Activated CD8-positive, alpha-beta T cell treated with anti-CD3 and anti-CD28 coated beads for 36 hours (primary cell): Measurements from ENCODE around the gene DCUN1D2. TPM values are rescaled to one million over a fixed set of nuclear protein-coding genes. Genes with fewer than 3 reads are reported as not detected.

Experiments
- ATAC-seq: fragments of 200-7000 bp; cut with Tn5 transposase; one replicate; pipeline ENCODE4 v1.10.0; 2021; ENCODE audit warnings: mild to moderate bottlenecking, moderate library complexity
- CTCF ChIA-PET: fragments of 350-600 bp; sonication (Branson Sonifier 250); formaldehyde crosslinking; loops from one replicate; lab custom pipeline; 2021; ENCODE audit warnings: antibody characterized with exemption; lab: Charles Lee
- POLR2A ChIA-PET: fragments of 350-600 bp; sonication (Branson Sonifier 250); formaldehyde crosslinking; loops from one replicate; lab custom pipeline; 2021; ENCODE audit warnings: antibody characterized with exemption; lab: Charles Lee
- DNase-seq: peaks from one replicate; pipeline ENCODE4 v3.0.0-alpha.2; 2020
- H3K27ac Mint-ChIP-seq: one replicate; pipeline ENCODE4 v1.8.0; 2021; ENCODE audit warnings: mild to moderate bottlenecking, mixed read lengths
- H3K27me3 Mint-ChIP-seq: one replicate; pipeline ENCODE4 v1.8.0; 2021; ENCODE audit warnings: mixed read lengths
- H3K36me3 Mint-ChIP-seq: one replicate; pipeline ENCODE4 v1.8.0; 2021; ENCODE audit warnings: low read depth, mixed read lengths
- H3K4me1 Mint-ChIP-seq: one replicate; pipeline ENCODE4 v1.8.0; 2021; ENCODE audit warnings: low read depth, mixed read lengths
- H3K4me3 Mint-ChIP-seq: one replicate; pipeline ENCODE4 v1.8.0; 2021; ENCODE audit warnings: mild to moderate bottlenecking, moderate library complexity, mixed read lengths
- H3K9me3 Mint-ChIP-seq: one replicate; pipeline ENCODE4 v1.8.0; 2021; ENCODE audit warnings: mixed read lengths
- intact Hi-C: fragments of 100-400 bp; cut with micrococcal nuclease; formaldehyde crosslinking; loops from one replicate; pipeline ENCODE4 v1.10.0; 2022
- total RNA-seq, 2 experiments: library from RNA; stranded (reverse); gene quantifications; one replicate each; pipeline ENCODE4 v1.2.3, GENCODE V29; 2021
- TF ChIP-seq, protein P1 (sequence below): fragments of 200-600 bp; IDR thresholded peaks from one replicate; pipeline ENCODE4 v1.8.0; 2022; ENCODE audit warnings: antibody characterized with exemption, mild to moderate bottlenecking

Gene DCUN1D2
- total RNA-seq, 2 experiments from 2014 or later, result 13.4 to 14.7 TPM

DNA sequence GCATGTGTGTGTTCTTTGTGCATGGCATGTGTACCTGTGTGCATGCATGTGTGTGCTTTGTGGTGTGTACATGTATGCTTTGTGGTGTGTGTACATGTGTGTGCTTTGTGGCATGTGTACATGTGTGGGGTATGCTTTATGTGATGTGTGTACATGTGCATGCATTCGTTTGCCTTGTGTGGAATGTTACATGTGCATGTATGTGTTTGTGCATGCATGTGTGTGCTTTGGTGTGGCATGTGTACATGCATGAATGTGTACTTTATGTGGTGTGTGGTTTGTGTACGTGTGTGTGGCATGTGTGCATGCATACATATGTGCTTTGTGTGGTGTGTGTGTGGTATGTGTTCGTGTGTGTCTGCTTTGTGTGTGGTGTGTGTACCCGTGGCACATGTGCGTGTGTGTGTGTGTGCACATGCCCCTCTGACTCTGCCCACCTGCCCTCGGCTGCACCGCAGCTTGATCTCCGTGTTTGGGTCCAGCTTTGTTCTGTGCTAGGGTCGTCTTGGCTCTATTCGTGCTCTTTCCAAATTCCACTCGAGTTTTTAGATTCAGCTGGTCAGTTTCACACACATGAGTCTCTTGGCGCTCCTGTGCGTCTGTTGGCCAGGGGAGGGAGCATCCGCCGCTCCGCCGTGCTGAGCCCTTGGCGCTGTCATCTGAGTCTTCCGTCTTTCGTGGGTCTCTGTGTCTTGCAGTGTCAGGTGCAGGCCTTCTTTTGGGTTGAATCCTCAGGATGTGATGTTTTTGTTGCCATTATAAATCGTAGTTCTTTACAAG, 47.6 kb upstream of the DCUN1D2 start:
- ATAC-seq, result no peak
- Mint-ChIP-seq H3K27me3 (no peaks in the 10 kb centered on the region), H3K4me1 (no peaks in the 10 kb centered on the region), H3K9me3 (peaks cover 4% of the 10 kb centered on the region), H3K27ac (no peak overlapping the region), H3K36me3 (peaks cover 14% of the 10 kb centered on the region), H3K4me3 (no peak overlapping the region)
- TF ChIP-seq, protein P1, sequence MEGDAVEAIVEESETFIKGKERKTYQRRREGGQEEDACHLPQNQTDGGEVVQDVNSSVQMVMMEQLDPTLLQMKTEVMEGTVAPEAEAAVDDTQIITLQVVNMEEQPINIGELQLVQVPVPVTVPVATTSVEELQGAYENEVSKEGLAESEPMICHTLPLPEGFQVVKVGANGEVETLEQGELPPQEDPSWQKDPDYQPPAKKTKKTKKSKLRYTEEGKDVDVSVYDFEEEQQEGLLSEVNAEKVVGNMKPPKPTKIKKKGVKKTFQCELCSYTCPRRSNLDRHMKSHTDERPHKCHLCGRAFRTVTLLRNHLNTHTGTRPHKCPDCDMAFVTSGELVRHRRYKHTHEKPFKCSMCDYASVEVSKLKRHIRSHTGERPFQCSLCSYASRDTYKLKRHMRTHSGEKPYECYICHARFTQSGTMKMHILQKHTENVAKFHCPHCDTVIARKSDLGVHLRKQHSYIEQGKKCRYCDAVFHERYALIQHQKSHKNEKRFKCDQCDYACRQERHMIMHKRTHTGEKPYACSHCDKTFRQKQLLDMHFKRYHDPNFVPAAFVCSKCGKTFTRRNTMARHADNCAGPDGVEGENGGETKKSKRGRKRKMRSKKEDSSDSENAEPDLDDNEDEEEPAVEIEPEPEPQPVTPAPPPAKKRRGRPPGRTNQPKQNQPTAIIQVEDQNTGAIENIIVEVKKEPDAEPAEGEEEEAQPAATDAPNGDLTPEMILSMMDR, result no peak
- intact Hi-C loops, result no loop called here
- ChIA-PET POLR2A (no interaction called here), CTCF (no interaction called here)
- DNase-seq, result no peak

DNA sequence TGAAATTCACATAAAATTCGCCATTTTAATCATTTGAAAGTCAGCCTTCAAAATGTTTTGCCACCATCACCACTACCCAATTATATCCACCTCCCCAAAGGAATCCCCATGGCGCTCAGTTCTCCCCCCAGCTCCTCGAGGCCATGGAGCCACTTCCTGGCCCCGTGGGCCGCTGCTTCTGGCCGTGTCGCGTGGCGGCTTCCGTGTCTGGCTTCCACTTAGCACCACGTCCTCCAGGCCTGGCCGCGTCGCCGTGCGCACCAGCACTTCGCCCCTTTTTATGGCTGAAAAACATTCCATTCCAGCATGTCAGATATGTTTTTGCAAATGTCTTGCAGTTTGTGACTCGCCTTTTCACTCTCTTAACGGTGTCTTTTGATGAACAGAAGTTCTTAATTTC, 46.7 kb upstream of the DCUN1D2 start:
- no peak for ATAC-seq
- Mint-ChIP-seq H3K27ac (no peak overlapping the region), H3K4me1 (no peaks in the 10 kb centered on the region), H3K9me3 (peaks cover 4% of the 10 kb centered on the region), H3K4me3 (no peak overlapping the region), H3K36me3 (peaks cover 14% of the 10 kb centered on the region), H3K27me3 (no peaks in the 10 kb centered on the region)
- no peak for DNase-seq
- POLR2A ChIA-PET, result no interaction called here
- TF ChIP-seq, protein P1, result no peak
- CTCF ChIA-PET, result no interaction called here
- intact Hi-C loops, result no loop called here

DNA sequence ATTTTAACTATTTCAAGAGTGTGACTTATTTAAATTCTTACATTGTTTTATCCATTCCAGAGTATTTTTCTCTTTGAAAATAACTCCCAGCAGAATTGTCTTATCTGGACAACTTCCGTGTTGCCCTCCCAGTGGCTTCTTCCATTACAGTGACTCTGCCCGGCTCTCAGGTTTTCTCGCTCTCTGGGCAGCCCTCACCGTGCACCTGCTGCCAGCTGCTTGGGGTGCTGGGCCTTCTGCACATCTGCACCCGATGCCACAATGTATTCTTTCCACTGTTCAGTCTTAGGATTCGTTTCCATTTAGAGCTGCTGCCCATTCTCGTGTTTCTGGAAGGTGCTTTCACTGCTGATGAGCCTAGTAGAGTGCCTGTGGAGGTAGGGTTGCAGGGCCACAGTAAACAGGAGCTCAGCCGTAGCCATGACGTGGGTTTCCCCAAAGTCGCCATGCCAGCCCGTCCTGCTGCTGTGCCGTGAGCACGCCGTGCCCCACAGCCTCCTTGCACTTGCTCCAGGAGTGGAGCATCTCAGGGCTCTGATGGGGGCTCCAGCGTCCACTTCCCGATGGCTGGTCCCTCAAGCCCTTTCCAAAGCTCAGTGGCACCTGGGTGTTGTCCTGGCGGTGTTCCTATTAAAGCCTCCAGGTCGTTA, 46.1 kb upstream of the DCUN1D2 start:
- no peak overlapping the region for H3K4me3 Mint-ChIP-seq
- H3K9me3 Mint-ChIP-seq, result peaks cover 4% of the 10 kb centered on the region
- TF ChIP-seq, protein P1, result no peak
- no peaks in the 10 kb centered on the region for H3K27me3 Mint-ChIP-seq
- DNase-seq (no peak), ATAC-seq (no peak)
- H3K36me3 Mint-ChIP-seq, result peaks cover 17% of the 10 kb centered on the region
- CTCF ChIA-PET, result no interaction called here
- POLR2A ChIA-PET, result no interaction called here
- H3K27ac Mint-ChIP-seq, result no peak overlapping the region
- H3K4me1 Mint-ChIP-seq, result no peaks in the 10 kb centered on the region
- intact Hi-C loops, result no loop called here

DNA sequence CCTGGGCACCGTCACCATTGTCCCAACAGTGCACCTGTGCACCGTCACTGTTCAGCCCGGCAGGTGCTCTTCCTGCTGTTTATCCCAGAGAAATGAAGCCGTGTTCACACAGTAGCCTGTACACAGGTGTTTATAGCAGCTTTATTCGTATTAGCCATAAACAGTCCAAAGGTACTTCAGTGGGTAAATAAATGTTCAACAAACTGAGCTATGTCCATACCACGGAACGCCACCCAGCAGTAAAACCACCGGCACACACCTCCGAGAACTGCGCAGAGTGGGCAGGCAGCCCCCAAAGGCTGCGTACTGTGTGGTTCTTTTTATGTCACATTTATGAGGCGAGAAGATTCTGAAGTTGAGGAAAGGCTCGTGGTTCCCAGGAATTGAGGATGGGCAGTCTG, 44.9 kb upstream of the DCUN1D2 start:
- CTCF ChIA-PET, result interaction anchor here (1.4 kb wide), 1 partner anchor 27 kb away, joined by 5 read pairs; no protein-coding TSS in a partner anchor
- DNase-seq (no peak), ATAC-seq (no peak)
- peaks cover 8% of the 10 kb centered on the region for H3K36me3 Mint-ChIP-seq
- TF ChIP-seq, protein P1, result no peak
- H3K27me3 Mint-ChIP-seq, result no peaks in the 10 kb centered on the region
- POLR2A ChIA-PET, result no interaction called here
- intact Hi-C loops, result no loop called here
- H3K9me3 Mint-ChIP-seq, result no peaks in the 10 kb centered on the region
- no peak overlapping the region for H3K27ac Mint-ChIP-seq
- no peaks in the 10 kb centered on the region for H3K4me1 Mint-ChIP-seq
- H3K4me3 Mint-ChIP-seq, result no peak overlapping the region
